Stimulated activated CD4-positive, alpha-beta T cell treated with anti-CD3 and anti-CD28 coated beads, Interleukin-12 subunit alpha, Interleukin-12 subunit beta, amount 100 ng/mL, for 48 hours (primary cell): ENCODE results near the gene SCNN1B.
"Not testable (repeated sequence)": the region's sequence is repeated elsewhere in the genome, so short reads cannot be mapped to it uniquely, and the experiment has no call there.

Experiments
- DNase-seq, 3 donors: peaks; one replicate each; pipeline ENCODE4 v3.0.0-alpha.2; 2020; ENCODE audit warnings: low read depth in 2 of 3, low spot score in 1 of 3

The SCNN1B gene

DNA sequence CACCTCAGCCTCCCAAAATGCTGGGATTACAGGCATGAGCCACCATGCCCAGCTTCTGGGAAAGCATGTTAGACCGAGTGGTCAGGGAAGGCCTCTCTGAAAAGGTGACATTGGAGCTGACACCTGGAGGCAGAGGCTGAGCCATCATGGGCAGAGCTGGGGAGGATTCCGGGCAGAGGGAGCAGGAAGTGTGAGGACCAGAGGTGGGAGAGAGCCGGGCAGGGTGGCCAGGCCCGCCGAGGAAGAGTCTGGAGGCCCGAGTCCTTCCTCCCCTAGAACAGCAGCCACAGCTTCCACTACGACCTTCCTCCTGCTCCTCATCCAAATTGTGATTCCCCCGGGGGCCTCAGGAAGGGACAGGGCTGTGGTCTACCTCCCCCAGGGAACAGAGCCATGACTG is 76.2 kb downstream of the SCNN1B start:
- DNase-seq: no peak

DNA sequence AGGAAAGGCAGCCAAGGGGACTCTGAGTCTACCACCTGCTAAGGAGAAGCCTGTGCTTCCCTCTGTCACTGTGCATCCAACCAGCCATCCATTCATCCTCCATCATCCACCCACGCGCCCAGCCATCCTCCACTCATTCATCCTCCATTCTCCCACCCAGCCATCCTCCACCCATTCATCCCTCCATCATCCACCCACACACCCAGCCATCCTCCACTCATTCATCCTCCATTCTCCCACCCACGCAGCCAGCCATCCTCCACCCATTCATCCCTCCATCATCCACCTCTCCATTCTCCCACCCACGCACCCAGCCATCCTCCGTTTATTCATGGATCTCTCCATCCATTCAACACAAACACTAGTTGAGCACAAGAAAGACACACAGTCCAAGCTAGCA is 76.8 kb downstream of the SCNN1B start:
- DNase-seq: no peak

DNA sequence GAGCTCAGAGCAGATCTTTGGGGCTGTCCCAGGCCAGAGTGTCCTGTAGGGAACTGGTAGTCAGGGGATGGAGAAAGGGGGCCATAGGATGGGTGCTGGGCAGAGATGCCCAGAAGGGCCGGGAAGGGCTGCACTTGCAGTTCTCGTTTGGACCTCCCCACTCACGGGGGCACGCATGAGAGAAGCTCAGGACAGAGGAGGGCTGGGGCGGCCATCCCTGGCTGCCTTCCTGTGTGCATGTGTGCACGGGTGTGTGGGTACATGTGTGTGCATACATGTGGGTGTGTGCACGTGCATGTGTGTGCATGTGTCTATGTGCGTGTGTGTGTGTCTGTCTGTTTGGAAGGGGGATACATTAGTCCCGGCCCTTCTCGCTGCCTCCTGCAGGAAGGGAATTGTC is 77.6 kb downstream of the SCNN1B start:
- DNase-seq: no peak

DNA sequence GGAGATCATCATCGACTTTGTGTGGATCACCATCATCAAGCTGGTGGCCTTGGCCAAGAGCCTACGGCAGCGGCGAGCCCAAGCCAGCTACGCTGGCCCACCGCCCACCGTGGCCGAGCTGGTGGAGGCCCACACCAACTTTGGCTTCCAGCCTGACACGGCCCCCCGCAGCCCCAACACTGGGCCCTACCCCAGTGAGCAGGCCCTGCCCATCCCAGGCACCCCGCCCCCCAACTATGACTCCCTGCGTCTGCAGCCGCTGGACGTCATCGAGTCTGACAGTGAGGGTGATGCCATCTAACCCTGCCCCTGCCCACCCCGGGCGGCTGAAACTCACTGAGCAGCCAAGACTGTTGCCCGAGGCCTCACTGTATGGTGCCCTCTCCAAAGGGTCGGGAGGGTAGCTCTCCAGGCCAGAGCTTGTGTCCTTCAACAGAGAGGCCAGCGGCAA is 78.4 kb downstream of the SCNN1B start:
- DNase-seq: no peak

DNA sequence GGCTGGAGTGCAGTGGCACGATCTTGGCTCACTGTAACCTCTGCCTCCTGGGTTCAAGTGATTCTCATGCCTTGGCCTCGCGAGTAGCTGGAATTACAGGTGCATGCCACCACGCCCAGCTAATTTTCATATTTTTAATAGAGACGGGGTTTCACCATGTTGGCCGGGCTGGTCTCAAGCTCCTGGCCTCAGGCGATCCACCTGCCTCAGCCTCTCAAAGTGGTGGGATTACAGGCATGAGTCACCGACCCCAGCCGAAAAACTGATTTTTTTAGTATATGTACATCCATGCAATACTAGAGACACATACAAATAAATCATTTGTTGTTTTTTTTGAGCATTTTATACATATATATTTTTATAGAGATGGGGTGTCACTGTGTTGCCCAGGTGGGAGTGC is 79.6 kb downstream of the SCNN1B start:
- DNase-seq: not testable (repeated sequence)

DNA sequence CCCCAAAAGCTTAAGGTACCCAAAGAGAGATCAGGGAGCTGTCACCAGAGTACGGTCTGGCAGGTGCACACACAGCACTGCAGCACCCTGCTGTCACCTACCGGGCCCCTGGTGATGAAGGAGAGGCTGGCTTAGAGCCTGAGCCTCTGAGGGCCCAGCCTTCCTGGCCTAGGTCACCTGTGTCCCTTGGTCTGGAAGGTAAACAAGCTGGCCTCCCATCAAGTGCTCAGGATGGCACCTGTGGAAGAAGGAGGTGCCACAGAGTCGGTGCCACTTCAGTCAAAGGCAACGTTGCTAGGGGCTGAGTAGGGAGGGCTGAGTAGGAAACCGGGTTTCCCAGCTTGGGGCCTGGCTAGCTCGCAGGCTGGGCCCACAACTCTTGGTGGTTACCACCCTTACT is 80.2 kb downstream of the SCNN1B start:
- no peak for DNase-seq

GRCh38 chr16:23383881-23384280 is 81.8 kb downstream of the SCNN1B start:
- no peak for DNase-seq

- no peak for DNase-seq
Observed at GRCh38 chr16:23384878-23385277, 82.8 kb downstream of the SCNN1B start.

GRCh38 chr16:23385441-23385840 is 83.3 kb downstream of the SCNN1B start:
- DNase-seq: no peak

GRCh38 chr16:23387666-23388065 is 85.6 kb downstream of the SCNN1B start:
- no peak for DNase-seq

DNA sequence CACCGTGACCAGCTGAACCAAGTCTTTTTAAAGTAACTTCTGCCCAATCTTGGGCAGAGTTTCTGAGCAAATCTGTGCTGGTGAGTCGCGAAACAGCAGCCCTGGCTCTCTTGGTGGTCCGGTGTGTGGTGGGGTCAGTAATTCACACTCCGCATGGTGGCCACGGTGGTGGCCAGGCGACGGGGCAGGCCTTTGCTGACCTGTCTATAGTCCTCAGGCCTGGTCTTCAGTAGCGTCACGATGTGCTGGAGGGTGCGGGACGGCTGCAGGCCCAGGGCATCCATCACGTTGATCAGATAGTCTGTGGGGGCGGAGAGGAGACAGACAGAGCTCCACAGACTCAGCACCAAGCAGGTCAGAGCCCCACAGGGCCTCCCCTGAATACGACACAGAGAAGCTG is 86.7 kb downstream of the SCNN1B start:
- no peak for DNase-seq

GRCh38 chr16:23389201-23389600 is 87.1 kb downstream of the SCNN1B start:
- no peak for DNase-seq

DNA sequence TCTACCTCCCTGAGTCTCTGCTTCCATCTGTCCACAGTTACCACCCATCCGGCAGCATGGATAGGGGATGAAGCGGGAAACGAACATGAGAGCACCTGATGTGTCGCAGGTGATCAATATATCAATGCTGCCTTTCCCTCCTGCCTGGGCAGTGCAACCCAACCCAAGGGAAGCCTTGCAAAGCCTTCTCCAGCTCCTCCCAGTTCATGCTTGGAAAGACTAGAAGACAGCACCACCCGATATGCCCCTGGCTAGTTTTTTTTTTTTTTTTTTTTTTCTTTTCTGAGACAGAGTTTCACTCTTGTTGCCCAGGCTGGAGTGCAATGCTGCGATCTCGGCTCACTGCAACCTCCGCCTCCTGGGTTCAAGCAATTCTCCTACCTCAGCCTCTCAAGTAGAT is 87.8 kb downstream of the SCNN1B start:
- not testable (repeated sequence) for DNase-seq

- DNase-seq: no peak
Observed at GRCh38 chr16:23391381-23392222, 89.5 kb downstream of the SCNN1B start.

DNA sequence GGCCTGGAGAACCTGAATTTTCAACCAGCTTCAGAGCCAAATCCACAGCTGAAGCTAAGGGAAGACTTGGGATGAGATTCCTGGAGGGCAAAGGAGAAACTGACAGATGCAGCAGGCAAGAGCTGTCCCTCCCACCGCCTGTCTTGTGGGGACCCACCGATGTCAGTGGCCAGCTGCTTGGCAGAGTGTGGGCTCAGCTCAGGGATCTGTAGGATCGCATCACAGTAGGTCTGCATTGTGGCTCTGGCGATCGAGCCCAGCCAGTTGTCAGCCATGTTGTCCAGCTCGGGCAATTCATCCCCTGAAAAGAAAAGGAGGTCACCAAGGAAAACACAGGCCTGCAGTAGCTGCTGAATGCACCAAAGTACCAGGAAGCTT is 90.1 kb downstream of the SCNN1B start:
- DNase-seq: no peak

DNA sequence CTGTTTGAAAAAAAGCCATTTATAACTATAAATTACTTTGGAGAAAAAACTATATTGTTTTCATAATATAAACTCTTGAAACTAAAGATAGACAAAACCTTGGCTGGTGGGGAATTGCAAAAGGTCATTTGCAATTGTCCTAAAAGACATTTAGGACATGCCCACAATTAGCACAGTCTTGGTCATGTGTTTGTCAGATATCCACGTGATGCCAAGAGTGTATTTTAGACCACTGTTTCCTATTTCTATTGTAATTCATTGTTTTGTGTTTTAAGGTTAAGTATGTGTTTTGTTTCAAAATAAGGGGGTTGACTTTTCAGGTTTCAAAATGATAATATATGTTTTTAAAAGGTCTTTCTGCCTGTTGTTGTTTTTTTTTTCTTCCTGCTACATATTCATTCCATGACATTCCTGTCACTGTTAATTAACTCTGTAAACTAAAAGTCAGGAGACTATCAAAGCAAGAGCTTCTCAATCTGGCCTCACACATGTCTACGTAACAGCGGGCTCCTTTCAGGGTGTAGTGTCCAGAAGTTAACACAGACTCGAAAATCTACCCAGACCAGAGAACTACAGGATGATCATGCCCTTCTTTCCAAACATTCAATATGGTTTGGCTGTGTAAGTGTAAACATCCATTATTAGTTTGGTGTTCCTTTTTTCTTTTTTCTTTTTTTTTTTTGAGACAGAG is 92.2 kb downstream of the SCNN1B start:
- DNase-seq: no peak

GRCh38 chr16:23395732-23396131 is 93.6 kb downstream of the SCNN1B start:
- no peak for DNase-seq

DNA sequence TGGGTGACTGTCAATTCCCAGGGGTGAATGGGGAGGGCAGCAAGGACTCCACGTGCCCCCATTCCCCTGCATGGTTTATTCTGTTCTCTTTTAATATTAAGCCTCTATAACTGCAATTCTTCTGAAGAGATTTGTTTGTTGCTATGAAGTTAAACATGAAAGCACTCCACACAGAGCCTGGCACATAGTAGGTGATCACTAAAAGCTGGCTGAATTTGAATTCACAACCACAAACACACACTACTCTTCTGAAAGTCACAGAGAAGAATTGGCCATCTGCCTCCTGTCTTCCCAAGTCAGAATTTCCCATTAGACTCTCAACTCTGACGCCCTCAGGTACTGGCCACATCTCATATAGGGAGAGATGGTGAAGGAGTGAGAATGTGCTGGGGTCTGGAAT is 95.4 kb downstream of the SCNN1B start:
- no peak for DNase-seq

DNA sequence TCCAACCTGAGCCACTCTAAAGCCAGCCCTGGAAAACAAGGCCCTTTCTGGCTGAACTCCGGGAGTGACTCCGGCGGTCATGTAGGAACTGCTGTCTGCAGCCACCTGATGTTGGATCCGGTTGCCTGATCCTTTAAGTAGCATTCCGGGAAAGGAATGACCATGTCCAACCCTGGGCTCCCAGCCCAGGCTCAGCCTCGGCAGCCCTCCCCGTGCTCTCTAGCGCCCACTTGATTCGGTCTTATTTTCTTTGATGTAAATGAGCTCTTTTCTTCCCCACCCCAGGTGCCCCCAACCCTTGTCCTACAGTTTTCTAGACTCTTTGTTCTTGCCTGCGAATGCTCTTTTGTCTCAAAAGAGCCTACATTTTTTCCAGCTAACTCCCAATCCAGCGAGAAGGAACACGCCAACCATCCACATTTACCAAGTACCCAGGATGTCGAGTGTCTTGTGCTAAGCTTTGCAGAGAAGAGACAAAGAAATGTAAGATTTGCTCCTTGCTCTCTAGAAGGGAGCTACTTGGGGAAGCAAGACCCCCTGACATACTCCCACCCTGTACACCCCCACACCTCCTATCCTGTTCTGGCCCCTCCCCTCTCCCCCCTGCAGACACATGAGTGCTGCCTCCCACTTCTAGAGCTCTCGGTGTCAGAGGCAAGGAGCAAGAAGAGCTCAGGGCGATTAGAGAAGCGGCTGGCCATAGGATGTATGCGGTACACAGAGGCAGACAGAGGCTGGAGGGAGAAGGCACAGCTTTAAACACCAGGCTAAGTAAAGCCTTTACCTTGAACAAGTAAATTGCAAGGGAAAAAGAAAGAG is 97.1 kb downstream of the SCNN1B start:
- no peak for DNase-seq

DNA sequence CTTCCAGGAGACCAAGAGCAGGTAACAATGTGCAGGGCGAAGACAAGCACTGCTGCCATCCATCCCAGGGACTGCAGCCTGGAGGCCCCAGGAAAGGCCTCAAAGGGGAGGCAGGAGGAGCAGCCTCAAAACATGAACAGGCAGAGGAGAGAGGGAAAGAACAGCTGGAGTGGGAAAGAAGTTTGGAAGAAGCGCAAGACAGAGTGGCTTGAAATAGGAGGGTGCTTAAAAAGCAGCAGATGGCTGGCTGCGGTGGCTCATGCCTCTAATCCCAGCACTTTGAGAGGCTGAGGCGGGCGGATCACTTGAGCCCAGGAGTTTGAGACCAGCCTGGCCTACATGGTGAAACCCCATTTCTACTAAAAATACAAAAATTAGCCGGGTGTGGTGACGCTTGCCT is 98.3 kb downstream of the SCNN1B start:
- DNase-seq: not testable (repeated sequence)

DNA sequence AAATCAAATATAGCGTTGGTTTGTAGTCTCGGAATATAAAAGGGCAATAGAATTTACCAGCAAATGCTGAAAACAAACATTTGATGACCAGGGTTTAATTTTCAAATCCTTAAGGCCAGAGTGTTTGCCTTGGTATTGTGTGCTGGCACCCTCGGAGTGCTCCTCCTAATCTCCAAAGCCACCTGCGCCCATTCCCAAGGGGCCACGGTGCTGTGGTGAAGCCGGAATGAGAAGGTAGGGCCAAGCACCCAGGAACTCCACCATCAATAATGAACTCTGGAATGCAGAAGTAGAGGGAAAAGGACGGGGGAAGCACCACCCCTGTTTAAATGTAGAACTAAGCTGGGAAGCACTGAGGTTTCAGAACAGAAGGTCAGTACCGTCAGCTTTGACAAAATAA is 99.0 kb downstream of the SCNN1B start:
- DNase-seq: no peak

- no peak for DNase-seq
Observed at GRCh38 chr16:23402100-23402499, 100.0 kb downstream of the SCNN1B start.
